ENCODE results near the gene DUSP11. TPM values are rescaled to one million over a fixed set of nuclear protein-coding genes. Genes with fewer than 3 reads are reported as not detected.

Gene DUSP11
- total RNA-seq, 1 experiment from 2014 or later: 22.9 TPM

- Histone ChIP-seq H2AFZ (ENCODE audit: low read depth, low read length, poor library complexity, severe bottlenecking) (no peak overlapping the region), H3K79me2 (ENCODE audit: insufficient read depth, low read length) (no peaks in the 10 kb centered on the region), H3K27ac (ENCODE audit: low read depth, low read length) (no peak overlapping the region), H3K9me2 (ENCODE audit: insufficient read depth) (no peaks in the 10 kb centered on the region), H4K20me1 (ENCODE audit: insufficient read depth) (no peaks in the 10 kb centered on the region), H3K4me2 (ENCODE audit: low read length) (no peak overlapping the region), H3K9ac (ENCODE audit: low read length) (no peak overlapping the region), H3K4me3 (replicated peaks in 1 of 2; ENCODE audit: low read depth in 1 of 2, low read length in 2 of 2) (no peak overlapping the region), H3K36me3 (ENCODE audit: control insufficient read depth in 1 of 2, insufficient read depth in 2 of 2, low read length in 2 of 2) (no peaks in the 10 kb centered on the region), H3K27me3 (ENCODE audit: insufficient read depth, low read length) (no peaks in the 10 kb centered on the region), H3K9me3 (ENCODE audit: control insufficient read depth in 1 of 2, insufficient read depth in 1 of 2, low read depth in 1 of 2, low read length in 2 of 2) (no peaks in the 10 kb centered on the region), H3K4me1 (ENCODE audit: control insufficient read depth in 1 of 2, insufficient read depth in 2 of 2, low read length in 2 of 2) (peaks cover 3% of the 10 kb centered on the region in 2 experiments; a peak in 2 of 4 replicates)
- TF ChIP-seq RAD21 (IDR thresholded peaks at IDR 0.05; ENCODE audit: low read depth) (no peak), TCF7L2 (IDR thresholded peaks at IDR 0.05; ENCODE audit: borderline replicate concordance, extremely low read depth, insufficient read depth, insufficient read length) (no peak), CBX3 (IDR thresholded peaks at IDR 0.05; ENCODE audit: low read depth) (no peak), EZH2phosphoT487 (IDR thresholded peaks at IDR 0.05; ENCODE audit: borderline replicate concordance) (no peak), SIN3A (IDR thresholded peaks at IDR 0.05; ENCODE audit: low read depth) (no peak), JUND (IDR thresholded peaks at IDR 0.05) (no peak), ZNF274 (IDR thresholded peaks at IDR 0.05; ENCODE audit: low read depth, low read length) (no peak), REST (IDR thresholded peaks at IDR 0.05; ENCODE audit: low read depth) (no peak), ELF1 (IDR thresholded peaks at IDR 0.05; ENCODE audit: borderline replicate concordance, low read depth) (no peak)
- no TSS peak for BruUV-seq (replicated peaks)
- CTCF ChIA-PET: interaction anchor here (1.5 to 2.5 kb wide), 2 partner anchors 326 to 328 kb away, joined by 6 to 19 read pairs; no protein-coding TSS in a partner anchor
- RAD21 ChIA-PET (ENCODE audit: low non-redundant PET in 1 of 2, low total read pairs in 2 of 2, uncharacterized antibody in 2 of 2, unreplicated experiment in 2 of 2): no interaction called here
- POLR2A ChIA-PET: no interaction called here
- ATAC-seq (no peak), DNase-seq (ENCODE audit: low read depth, low spot score) (no peak)
- intact Hi-C loops (cut with micrococcal nuclease): no loop called here
Measured at GRCh38 chr2:73822991-73823390, 43.1 kb upstream of the DUSP11 start.

All from HCT116 (cell line).